B cell (primary cell): Measurements from ENCODE around the gene KIF26B. TPM values are rescaled to one million over a fixed set of nuclear protein-coding genes. Genes with fewer than 3 reads are reported as not detected.

Source experiments
- ATAC-seq: fragments of 200-7000 bp; cut with Tn5 transposase; one replicate; pipeline ENCODE4 v1.10.0; 2021; ENCODE audit warnings: low read depth, mild to moderate bottlenecking, moderate number of reproducible peaks, moderate library complexity
- CTCF ChIA-PET: fragments of 350-600 bp; sonication (Branson Sonifier 250); formaldehyde crosslinking; loops from one replicate; lab custom pipeline; 2021; ENCODE audit warnings: antibody characterized with exemption, inconsistent platforms; lab: Charles Lee
- POLR2A ChIA-PET: fragments of 350-600 bp; sonication (Branson Sonifier 250); formaldehyde crosslinking; loops from one replicate; lab custom pipeline; 2021; ENCODE audit warnings: antibody characterized with exemption; lab: Charles Lee
- DNase-seq: peaks from one replicate; pipeline ENCODE4 v3.0.0; 2013
- H2AFZ ChIP-seq: 2 replicates; pipeline ENCODE4 v1.6.1; 2012; ENCODE audit warnings: mild to moderate bottlenecking, low read depth, low read length; ENCODE audit not compliant: insufficient read depth, poor library complexity, severe bottlenecking
- H3K27ac ChIP-seq, 2 donors: 1 replicate in 1 of 2; 2 replicates in 1 of 2; pipeline ENCODE4 v1.5.1; 2012 to 2013; ENCODE audit warnings: low read length in 2 of 2, mild to moderate bottlenecking in 2 of 2, moderate library complexity in 1 of 2
- H3K27me3 ChIP-seq, 4 experiments: fragments of 200-600 bp in 1 of 4; sonication (generic) in 1 of 4; replicated peaks in 1 of 4; 1 replicate in 2 of 4; 2 replicates in 2 of 4; pipeline versions ENCODE4 v1.6.1 to v1.7.0; 2013 to 2016; ENCODE audit warnings: low read length in 3 of 4, mild to moderate bottlenecking in 2 of 4, mixed read lengths in 1 of 4, moderate library complexity in 1 of 4; ENCODE audit not compliant: insufficient read depth in 4 of 4, control insufficient read depth in 3 of 4; ENCODE audit errors: control extremely low read depth in 1 of 4
- H3K36me3 ChIP-seq, 2 experiments: replicated peaks in 1 of 2; 1 replicate in 1 of 2; 2 replicates in 1 of 2; pipeline versions ENCODE4 v1.6.1 to v1.7.1; 2013; ENCODE audit warnings: low read length in 1 of 2; ENCODE audit not compliant: insufficient read depth in 2 of 2, control insufficient read depth in 1 of 2; ENCODE audit errors: control extremely low read depth in 1 of 2, extremely low read depth in 1 of 2
- H3K4me1 ChIP-seq, 2 donors: fragments of 200-600 bp in 1 of 2; sonication (generic) in 1 of 2; 1 replicate in 1 of 2; 2 replicates in 1 of 2; pipeline versions ENCODE4 v1.5.1 to v1.6.1; 2013 to 2017; ENCODE audit warnings: low read length in 2 of 2; ENCODE audit not compliant: control insufficient read depth in 2 of 2, insufficient read depth in 2 of 2
- H3K4me2 ChIP-seq: replicated peaks from 2 replicates; pipeline ENCODE3; 2012; ENCODE audit warnings: mild to moderate bottlenecking, low read depth, low read length; ENCODE audit not compliant: poor library complexity, severe bottlenecking
- H3K4me3 ChIP-seq, 5 experiments: fragments of 200-600 bp in 1 of 5; sonication (generic) in 1 of 5; 1 replicate in 3 of 5; 2 replicates in 2 of 5; pipeline versions ENCODE4 v1.5.1 to v1.7.0; 2011 to 2016; ENCODE audit warnings: low read length in 4 of 5, mild to moderate bottlenecking in 4 of 5, low read depth in 2 of 5, control low read depth in 1 of 5, moderate library complexity in 1 of 5; ENCODE audit not compliant: insufficient read depth in 1 of 5; ENCODE audit errors: control extremely low read depth in 1 of 5, extremely low read depth in 1 of 5
- H3K79me2 ChIP-seq: fragments of 200-600 bp; sonication (generic); one replicate; pipeline ENCODE4 v1.6.0; 2016; ENCODE audit warnings: low read length; ENCODE audit not compliant: control insufficient read depth, insufficient read depth
- H3K9ac ChIP-seq: fragments of 200-600 bp; sonication (generic); 2 replicates; pipeline ENCODE4 v1.6.1; 2017; ENCODE audit warnings: mild to moderate bottlenecking, low read length, moderate library complexity
- H3K9me3 ChIP-seq, 3 donors: one replicate each; pipeline versions ENCODE4 v1.6.1 to v1.7.1; 2013; ENCODE audit warnings: low read length in 2 of 3; ENCODE audit not compliant: control insufficient read depth in 2 of 3, insufficient read depth in 1 of 3; ENCODE audit errors: control extremely low read depth in 1 of 3
- H4K20me1 ChIP-seq: 2 replicates; pipeline ENCODE4 v1.6.0; 2012; ENCODE audit warnings: mild to moderate bottlenecking, low read length; ENCODE audit not compliant: insufficient read depth, control insufficient read depth, poor library complexity, severe bottlenecking
- H3K27ac Mint-ChIP-seq: one replicate; pipeline ENCODE4 v1.8.0; 2021; ENCODE audit warnings: mixed read lengths
- H3K27me3 Mint-ChIP-seq: one replicate; pipeline ENCODE4 v1.8.0; 2021; ENCODE audit warnings: mixed read lengths
- H3K4me1 Mint-ChIP-seq: one replicate; pipeline ENCODE4 v1.8.0; 2021; ENCODE audit warnings: mixed read lengths
- H3K4me3 Mint-ChIP-seq: one replicate; pipeline ENCODE4 v1.8.0; 2021; ENCODE audit warnings: mixed read lengths
- H3K9me3 Mint-ChIP-seq: one replicate; pipeline ENCODE4 v1.8.0; 2022; ENCODE audit warnings: mixed read lengths; ENCODE audit not compliant: insufficient read depth
- EZH2 ChIP-seq: IDR thresholded peaks from 2 replicates; pipeline ENCODE4 v1.6.1; 2012; ENCODE audit warnings: borderline replicate concordance, low read depth, mild to moderate bottlenecking, moderate library complexity, low read length; ENCODE audit not compliant: insufficient read depth, poor library complexity, severe bottlenecking
- WGBS: methylation state at CpG from one replicate; pipeline ENCODE4 v1.1.5; 2013; ENCODE audit warnings: missing lambda C conversion rate; ENCODE audit not compliant: insufficient coverage; 5-methylcytosine and 5-hydroxymethylcytosine counted together
- intact Hi-C: fragments of 100-400 bp; cut with micrococcal nuclease; formaldehyde crosslinking; loops from one replicate; pipeline ENCODE4 v1.10.0; 2022
- polyA plus RNA-seq: library from polyadenylated mRNA; depleted of rRNA; stranded (reverse); fragments of >200 nt; gene quantifications from 2 replicates; pipeline ENCODE4 v1.2.3, GENCODE V29; 2012
- total RNA-seq, 2 donors: library from RNA; stranded (reverse); fragments of 120-200 nt in 1 of 2; gene quantifications; 1 replicate in 1 of 2; 2 replicates in 1 of 2; pipeline versions ENCODE4 v1.2.3 to v1.2.4, GENCODE V29; 2013 to 2022
- TF ChIP-seq, protein P1 (sequence below): fragments of 200-600 bp; IDR thresholded peaks from one replicate; pipeline ENCODE4 v1.8.0; 2022; ENCODE audit warnings: antibody characterized with exemption, mild to moderate bottlenecking

KIF26B gene
- total and polyA plus RNA-seq, 2 donors (not counting 1 experiment from before 2014, with no cell fraction given): 0.62 TPM; not detected in 1

DNA sequence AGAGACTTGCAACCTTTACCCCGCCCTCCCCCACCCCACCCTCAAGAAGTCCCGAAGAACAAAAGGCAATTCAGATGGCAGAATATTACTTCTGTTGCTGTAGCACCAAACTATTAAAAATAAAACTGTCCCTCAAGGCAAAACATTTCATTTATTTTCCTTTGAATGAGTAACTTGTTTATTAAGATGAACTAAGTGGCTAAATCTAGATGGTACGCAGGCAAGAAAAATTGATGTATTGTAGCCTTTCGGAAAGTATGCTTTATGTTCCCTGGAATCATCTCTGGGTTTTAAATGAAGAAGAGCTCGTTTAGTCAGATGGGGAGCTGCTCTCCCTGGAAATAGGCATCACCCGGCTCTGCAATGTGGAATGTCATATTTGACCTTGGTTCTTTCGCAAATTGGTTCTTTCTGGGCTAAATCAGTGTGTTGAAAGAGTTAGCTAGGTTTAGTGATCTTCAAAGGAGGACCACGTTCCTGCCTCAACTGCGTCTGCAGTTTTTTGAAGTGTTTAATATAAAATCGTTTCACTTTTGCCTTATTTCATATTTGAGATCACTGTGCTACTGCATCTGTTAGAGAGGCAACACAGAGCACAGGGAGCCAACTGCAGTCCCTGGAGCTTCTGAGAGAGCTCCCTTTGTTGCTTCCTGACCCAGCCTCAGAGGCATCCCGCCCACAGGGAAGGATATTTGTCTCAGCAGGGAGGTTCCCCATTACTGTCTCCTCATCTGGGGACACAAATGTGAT is 61.8 kb downstream of the KIF26B start:
- no peak for DNase-seq
- no peaks in the 10 kb centered on the region for H3K27me3 ChIP-seq
- H3K9me3 ChIP-seq: peaks cover 0 to 6% (median 0%) of the 10 kb centered on the region in 3 donors
- H3K36me3 ChIP-seq: no peaks in the 10 kb centered on the region
- Mint-ChIP-seq H3K4me1 (no peaks in the 10 kb centered on the region), H3K4me3 (no peak overlapping the region), H3K27me3 (no peaks in the 10 kb centered on the region), H3K9me3 (no peaks in the 10 kb centered on the region), H3K27ac (no peak overlapping the region)
- 91% methylated on average over 3 of the region's 11 CpGs for WGBS
- ChIA-PET CTCF (no interaction called here), POLR2A (no interaction called here)
- H4K20me1 ChIP-seq: no peaks in the 10 kb centered on the region
- H2AFZ ChIP-seq: no peak overlapping the region
- H3K79me2 ChIP-seq: no peaks in the 10 kb centered on the region
- TF ChIP-seq EZH2: no peak
- TF ChIP-seq, protein P1, sequence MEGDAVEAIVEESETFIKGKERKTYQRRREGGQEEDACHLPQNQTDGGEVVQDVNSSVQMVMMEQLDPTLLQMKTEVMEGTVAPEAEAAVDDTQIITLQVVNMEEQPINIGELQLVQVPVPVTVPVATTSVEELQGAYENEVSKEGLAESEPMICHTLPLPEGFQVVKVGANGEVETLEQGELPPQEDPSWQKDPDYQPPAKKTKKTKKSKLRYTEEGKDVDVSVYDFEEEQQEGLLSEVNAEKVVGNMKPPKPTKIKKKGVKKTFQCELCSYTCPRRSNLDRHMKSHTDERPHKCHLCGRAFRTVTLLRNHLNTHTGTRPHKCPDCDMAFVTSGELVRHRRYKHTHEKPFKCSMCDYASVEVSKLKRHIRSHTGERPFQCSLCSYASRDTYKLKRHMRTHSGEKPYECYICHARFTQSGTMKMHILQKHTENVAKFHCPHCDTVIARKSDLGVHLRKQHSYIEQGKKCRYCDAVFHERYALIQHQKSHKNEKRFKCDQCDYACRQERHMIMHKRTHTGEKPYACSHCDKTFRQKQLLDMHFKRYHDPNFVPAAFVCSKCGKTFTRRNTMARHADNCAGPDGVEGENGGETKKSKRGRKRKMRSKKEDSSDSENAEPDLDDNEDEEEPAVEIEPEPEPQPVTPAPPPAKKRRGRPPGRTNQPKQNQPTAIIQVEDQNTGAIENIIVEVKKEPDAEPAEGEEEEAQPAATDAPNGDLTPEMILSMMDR: no peak
- H3K27ac ChIP-seq: no peak overlapping the region
- H3K9ac ChIP-seq: no peak overlapping the region
- H3K4me3 ChIP-seq: no peak overlapping the region
- intact Hi-C loops: no loop called here
- no peaks in the 10 kb centered on the region for H3K4me1 ChIP-seq
- ATAC-seq: no peak
- H3K4me2 ChIP-seq: no peak overlapping the region

DNA sequence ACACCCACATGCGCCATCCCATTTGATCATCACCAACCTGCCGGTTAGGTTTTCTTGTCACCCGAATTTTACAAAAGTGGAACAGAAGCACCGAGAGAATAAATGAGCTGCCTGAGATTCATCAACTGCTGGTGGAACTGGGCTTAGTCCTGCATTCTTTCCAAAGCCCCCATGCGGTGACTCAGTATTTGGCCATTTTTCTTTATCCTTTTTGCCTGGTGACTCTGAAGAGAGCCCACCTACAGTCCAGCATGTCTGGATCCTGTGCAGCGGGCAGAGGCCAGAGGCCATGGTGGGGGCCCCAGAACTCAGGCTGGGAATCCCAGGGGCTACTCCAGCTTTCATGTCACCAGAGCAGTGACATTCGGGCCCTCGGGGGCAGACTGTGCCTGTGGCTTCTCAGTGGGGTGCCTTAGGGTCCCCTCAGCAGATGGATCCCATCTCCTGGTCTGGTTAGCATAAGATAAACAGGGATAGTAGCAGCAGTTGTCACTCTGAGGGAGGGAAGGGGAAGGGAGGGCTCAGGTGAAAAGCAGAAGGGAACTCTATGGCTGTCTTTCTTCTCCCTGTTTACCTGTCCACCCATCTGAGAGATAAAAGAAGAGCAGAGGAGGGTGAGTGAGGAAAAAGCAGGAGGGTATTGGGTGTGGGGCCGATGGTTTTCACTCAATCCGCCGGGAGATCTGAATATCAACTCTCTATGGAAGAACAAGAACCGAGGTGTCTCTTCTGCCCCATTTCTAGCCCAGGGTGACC is 63.2 kb downstream of the KIF26B start:
- Histone ChIP-seq H2AFZ (no peak overlapping the region), H3K4me3 (no peak overlapping the region), H3K36me3 (no peaks in the 10 kb centered on the region), H4K20me1 (no peaks in the 10 kb centered on the region), H3K4me2 (no peak overlapping the region), H3K27ac (no peak overlapping the region), H3K79me2 (no peaks in the 10 kb centered on the region), H3K27me3 (no peaks in the 10 kb centered on the region), H3K9me3 (no peaks in the 10 kb centered on the region), H3K4me1 (no peaks in the 10 kb centered on the region), H3K9ac (no peak overlapping the region)
- ATAC-seq (no peak), DNase-seq (no peak)
- Mint-ChIP-seq H3K4me1 (no peaks in the 10 kb centered on the region), H3K4me3 (no peak overlapping the region), H3K27ac (no peak overlapping the region), H3K9me3 (no peaks in the 10 kb centered on the region), H3K27me3 (no peaks in the 10 kb centered on the region)
- intact Hi-C loops: no loop called here
- ChIA-PET CTCF (no interaction called here), POLR2A (no interaction called here)
- 89% methylated on average over 12 of the region's 12 CpGs for WGBS
- TF ChIP-seq EZH2: no peak
